Mesenchymal stem cell (in vitro differentiated cells and primary cell): ENCODE measurements around the gene PAX8.

Experiments
- DNase-seq: peaks from one replicate; pipeline ENCODE4 v3.0.0-alpha.2; 2013
- H2AFZ ChIP-seq: one replicate; pipeline ENCODE4 v1.6.1; 2013; ENCODE audit warnings: low read depth, mild to moderate bottlenecking, control low read depth, inconsistent platforms, low read length, moderate library complexity
- H2AK5ac ChIP-seq: 2 replicates; pipeline ENCODE4 v1.6.1; 2013; ENCODE audit warnings: low read length, moderate library complexity, mild to moderate bottlenecking, inconsistent platforms; ENCODE audit not compliant: severe bottlenecking
- H2BK120ac ChIP-seq: one replicate; pipeline ENCODE4 v1.6.1; 2013; ENCODE audit warnings: low read depth, mild to moderate bottlenecking, inconsistent platforms, low read length, moderate library complexity
- H2BK12ac ChIP-seq, 2 experiments: one replicate each; pipeline ENCODE4 v1.6.1; 2013; ENCODE audit warnings: inconsistent platforms in 2 of 2, low read length in 2 of 2, mild to moderate bottlenecking in 2 of 2, moderate library complexity in 2 of 2, control low read depth in 1 of 2
- H2BK15ac ChIP-seq: one replicate; pipeline ENCODE4 v1.6.1; 2013; ENCODE audit warnings: mild to moderate bottlenecking, low read depth, inconsistent platforms; ENCODE audit not compliant: poor library complexity, severe bottlenecking
- H2BK5ac ChIP-seq: 2 replicates; pipeline ENCODE4 v1.6.1; 2013; ENCODE audit warnings: low read depth, mild to moderate bottlenecking, low read length, control low read depth, inconsistent platforms; ENCODE audit not compliant: poor library complexity, severe bottlenecking
- H3K14ac ChIP-seq, 2 experiments: one replicate each; pipeline ENCODE4 v1.6.1; 2013; ENCODE audit warnings: inconsistent platforms in 2 of 2, low read length in 2 of 2, control low read depth in 1 of 2, mild to moderate bottlenecking in 1 of 2, moderate library complexity in 1 of 2
- H3K18ac ChIP-seq, 2 experiments: one replicate each; pipeline ENCODE4 v1.6.1; 2013; ENCODE audit warnings: inconsistent platforms in 2 of 2, low read length in 2 of 2, control low read depth in 1 of 2, low read depth in 1 of 2, mild to moderate bottlenecking in 1 of 2
- H3K23ac ChIP-seq, 2 experiments: one replicate each; pipeline ENCODE4 v1.6.1; 2013; ENCODE audit warnings: inconsistent platforms in 2 of 2, low read length in 2 of 2, mild to moderate bottlenecking in 2 of 2, moderate library complexity in 2 of 2, control low read depth in 1 of 2
- H3K27ac ChIP-seq: 2 replicates; pipeline ENCODE4 v1.5.1; 2013; ENCODE audit warnings: mild to moderate bottlenecking, moderate library complexity, low read length, control low read depth, inconsistent platforms; ENCODE audit not compliant: poor library complexity, severe bottlenecking
- H3K27me3 ChIP-seq, 2 experiments: 2 replicates each; pipeline versions ENCODE4 v1.6.1 to v1.7.0; 2013; ENCODE audit warnings: low read length in 2 of 2, mild to moderate bottlenecking in 2 of 2, moderate library complexity in 2 of 2, control low read depth in 1 of 2, inconsistent platforms in 1 of 2; ENCODE audit not compliant: control insufficient read depth in 1 of 2, insufficient read depth in 1 of 2
- H3K36me3 ChIP-seq, 2 experiments: 2 replicates each; pipeline versions ENCODE4 v1.6.1 to v1.7.0; 2013; ENCODE audit warnings: low read length in 2 of 2, control low read depth in 1 of 2, inconsistent platforms in 1 of 2, low read depth in 1 of 2, mild to moderate bottlenecking in 1 of 2; ENCODE audit not compliant: insufficient read depth in 2 of 2, control insufficient read depth in 1 of 2
- H3K4ac ChIP-seq, 2 experiments: one replicate each; pipeline ENCODE4 v1.6.1; 2013; ENCODE audit warnings: inconsistent platforms in 2 of 2, low read length in 2 of 2, mild to moderate bottlenecking in 2 of 2, moderate library complexity in 2 of 2, control low read depth in 1 of 2, low read depth in 1 of 2
- H3K4me1 ChIP-seq: 2 replicates; pipeline ENCODE4 v1.6.1; 2013; ENCODE audit warnings: low read depth, low read length, control low read depth; ENCODE audit not compliant: control insufficient read depth, insufficient read depth
- H3K4me2 ChIP-seq: 2 replicates; pipeline ENCODE4 v1.6.1; 2013; ENCODE audit warnings: low read length, mild to moderate bottlenecking, inconsistent platforms; ENCODE audit not compliant: poor library complexity, severe bottlenecking
- H3K4me3 ChIP-seq, 2 experiments: 2 replicates each; pipeline versions ENCODE4 v1.5.1 to v1.7.0; 2013; ENCODE audit warnings: low read length in 2 of 2, mild to moderate bottlenecking in 2 of 2, control low read depth in 1 of 2, low read depth in 1 of 2; ENCODE audit not compliant: insufficient read depth in 1 of 2
- H3K79me1 ChIP-seq: replicated peaks from 2 replicates; pipeline ENCODE4 v1.6.1; 2013; ENCODE audit warnings: mild to moderate bottlenecking, control low read depth, low read length, inconsistent platforms; ENCODE audit not compliant: poor library complexity, severe bottlenecking
- H3K9ac ChIP-seq: 2 replicates; pipeline ENCODE4 v1.7.0; 2013; ENCODE audit warnings: mild to moderate bottlenecking, low read length, moderate library complexity
- H3K9me3 ChIP-seq: 2 replicates; pipeline ENCODE4 v1.7.0; 2013; ENCODE audit warnings: mild to moderate bottlenecking, low read length; ENCODE audit not compliant: control insufficient read depth
- H4K8ac ChIP-seq: one replicate; pipeline ENCODE4 v1.6.1; 2013; ENCODE audit warnings: inconsistent platforms, mild to moderate bottlenecking, low read length, moderate library complexity
- H4K91ac ChIP-seq: one replicate; pipeline ENCODE4 v1.6.1; 2013; ENCODE audit warnings: mild to moderate bottlenecking, low read length, inconsistent platforms
- WGBS: methylation state at CpG from one replicate; pipeline ENCODE4 v1.1.7; 2013; ENCODE audit warnings: mixed read lengths; 5-methylcytosine and 5-hydroxymethylcytosine counted together

Gene PAX8

DNA sequence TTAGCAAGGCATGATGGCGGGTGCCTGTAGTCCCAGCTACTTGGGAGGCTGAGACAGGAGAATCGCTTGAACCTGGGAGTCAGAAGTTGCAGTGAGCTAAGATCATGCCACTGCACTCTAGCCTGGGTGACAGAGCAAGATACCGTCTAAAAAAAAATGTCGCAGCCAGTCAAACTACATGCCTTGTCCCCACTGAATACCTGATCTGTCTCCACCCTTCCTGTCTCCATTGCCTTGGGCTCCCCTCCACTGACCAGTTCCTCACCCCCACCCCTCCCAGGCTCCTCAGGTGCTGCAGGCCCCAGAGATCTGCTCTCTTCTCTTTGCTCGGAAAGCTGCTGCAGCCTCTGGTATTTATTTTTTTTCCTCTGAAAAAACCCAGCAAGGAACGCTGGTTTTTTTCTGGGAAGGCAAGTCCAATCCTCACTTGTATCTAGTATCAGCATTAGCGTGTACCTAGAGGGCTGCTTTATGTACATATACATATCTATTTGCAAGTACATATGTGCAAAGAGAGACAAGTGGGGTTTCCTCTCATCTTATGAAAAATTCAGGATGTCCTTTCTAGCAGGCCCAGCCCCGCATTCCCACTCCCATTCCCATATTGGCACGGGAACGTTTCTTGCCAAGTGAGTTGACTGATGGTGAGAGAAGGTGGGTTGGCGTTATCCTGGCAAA is 100.5 kb downstream of the PAX8 start:
- 87% methylated on average over 8 of the region's 11 CpGs for WGBS
- no peak overlapping the region for H3K4ac ChIP-seq
- H4K91ac ChIP-seq, result no peak overlapping the region
- no peak overlapping the region for H3K27ac ChIP-seq
- H2BK120ac ChIP-seq, result no peak overlapping the region
- H3K23ac ChIP-seq, result no peak overlapping the region
- no peak overlapping the region for H3K4me3 ChIP-seq
- no peak overlapping the region for H3K18ac ChIP-seq
- H3K4me2 ChIP-seq, result no peak overlapping the region
- no peak for DNase-seq
- no peak overlapping the region for H2BK12ac ChIP-seq
- no peaks in the 10 kb centered on the region for H3K9me3 ChIP-seq
- H3K27me3 ChIP-seq, result no peaks in the 10 kb centered on the region
- H3K79me1 ChIP-seq, result no peaks in the 10 kb centered on the region
- no peak overlapping the region for H3K14ac ChIP-seq
- no peak overlapping the region for H3K9ac ChIP-seq
- H2AK5ac ChIP-seq, result no peak overlapping the region
- H2BK5ac ChIP-seq, result no peak overlapping the region
- no peak overlapping the region for H2AFZ ChIP-seq
- no peak overlapping the region for H4K8ac ChIP-seq
- no peak overlapping the region for H2BK15ac ChIP-seq
- peaks cover 0 to 15% of the 10 kb centered on the region in 2 experiments for H3K36me3 ChIP-seq
- H3K4me1 ChIP-seq, result peaks cover 16% of the 10 kb centered on the region

DNA sequence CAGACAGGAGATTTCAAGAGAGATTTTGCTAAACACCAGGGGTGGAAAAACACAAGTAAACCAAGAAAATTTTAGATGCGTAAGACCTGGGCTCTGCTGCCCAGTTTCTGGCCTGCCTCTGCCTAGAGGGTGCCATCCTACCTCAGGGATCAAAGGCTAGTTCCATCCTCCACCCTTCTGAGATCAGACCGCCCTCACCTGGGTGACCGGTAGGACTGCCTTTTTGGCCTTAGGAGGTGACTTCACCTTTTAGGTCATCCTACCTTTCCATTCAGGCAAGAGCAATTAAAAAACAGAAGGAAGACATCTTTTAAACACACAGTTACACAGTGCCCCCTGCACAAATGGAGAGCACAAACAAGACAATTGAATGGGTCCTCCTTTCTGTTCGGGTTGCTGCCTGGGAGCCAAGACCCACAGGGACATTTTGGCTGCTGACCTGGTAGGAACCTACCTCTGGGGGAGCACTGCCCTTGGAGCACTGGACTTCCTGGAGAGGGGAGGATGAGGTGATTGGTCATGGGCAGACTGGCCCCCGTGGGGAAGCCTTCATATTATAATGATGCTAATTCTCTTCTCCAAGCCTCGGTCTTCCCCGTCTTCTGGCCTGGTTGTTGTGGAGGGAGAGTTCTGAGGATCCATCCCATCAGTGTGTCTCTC is 101.9 kb downstream of the PAX8 start:
- no peak overlapping the region for H4K8ac ChIP-seq
- H2BK12ac ChIP-seq, result no peak overlapping the region
- H3K9ac ChIP-seq, result no peak overlapping the region
- H3K79me1 ChIP-seq, result no peaks in the 10 kb centered on the region
- no peak overlapping the region for H2AFZ ChIP-seq
- no peak overlapping the region for H3K4me2 ChIP-seq
- H3K18ac ChIP-seq, result no peak overlapping the region
- H3K9me3 ChIP-seq, result no peaks in the 10 kb centered on the region
- H3K23ac ChIP-seq, result no peak overlapping the region
- peaks cover 0 to 3% of the 10 kb centered on the region in 2 experiments for H3K36me3 ChIP-seq
- H2BK5ac ChIP-seq, result no peak overlapping the region
- H3K27ac ChIP-seq, result no peak overlapping the region
- no peak overlapping the region for H3K4me3 ChIP-seq
- H4K91ac ChIP-seq, result no peak overlapping the region
- DNase-seq, result no peak
- WGBS, result 81% methylated on average over 6 of the region's 7 CpGs
- no peak overlapping the region for H2BK120ac ChIP-seq
- H3K27me3 ChIP-seq, result no peaks in the 10 kb centered on the region
- no peak overlapping the region for H3K4ac ChIP-seq
- H2AK5ac ChIP-seq, result no peak overlapping the region
- no peak overlapping the region for H2BK15ac ChIP-seq
- no peak overlapping the region for H3K14ac ChIP-seq
- peaks cover 16% of the 10 kb centered on the region for H3K4me1 ChIP-seq

DNA sequence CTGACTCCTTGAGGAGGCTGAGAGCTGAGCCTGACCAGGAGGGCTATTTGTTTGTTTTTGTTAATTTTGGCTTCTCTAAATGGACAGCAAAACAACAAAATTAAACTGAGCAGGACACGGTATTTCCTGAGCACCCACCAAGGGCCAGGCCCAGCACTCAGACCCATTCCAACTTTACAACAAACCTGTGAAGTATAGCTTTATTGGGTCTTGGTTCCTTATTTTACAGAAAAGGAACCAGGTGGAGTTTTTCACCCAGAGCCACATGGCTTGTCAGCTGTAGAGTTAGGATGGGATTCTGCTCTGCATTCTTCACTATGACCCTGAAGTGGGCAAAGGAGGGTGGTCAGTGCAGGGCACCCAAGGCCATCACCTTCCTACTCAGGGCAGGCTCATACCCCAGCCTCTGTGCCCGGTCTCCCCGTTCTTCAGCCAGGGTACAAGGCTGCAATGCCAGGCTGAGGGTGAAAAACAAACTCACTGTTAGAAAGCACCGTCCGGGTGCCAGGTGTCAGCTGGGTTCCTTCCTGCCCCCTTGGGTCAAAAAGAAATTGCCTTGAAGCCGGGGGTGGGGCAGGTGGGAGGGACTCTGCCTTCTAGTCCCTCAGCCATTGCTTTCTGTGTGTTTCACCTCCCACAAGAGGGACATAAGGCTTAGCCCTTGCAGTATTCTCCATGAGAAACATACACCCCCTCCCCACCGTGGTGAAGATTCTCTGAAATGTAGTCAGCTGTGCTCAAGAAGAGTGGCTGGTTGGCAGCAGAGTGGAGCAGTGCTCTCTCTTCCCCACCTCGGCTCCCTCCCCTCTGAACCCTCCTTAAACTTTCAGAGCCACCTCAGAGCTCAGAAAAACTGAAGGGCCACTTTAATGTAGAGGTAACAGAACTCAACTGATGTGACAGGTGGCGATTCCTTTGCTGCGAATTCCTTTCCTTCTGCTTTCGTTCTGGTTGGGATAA is 102.7 kb downstream of the PAX8 start:
- 85% methylated on average over 10 of the region's 11 CpGs for WGBS
- Histone ChIP-seq H3K14ac (no peak overlapping the region), H2BK15ac (no peak overlapping the region), H3K4me2 (no peak overlapping the region), H4K8ac (no peak overlapping the region), H3K79me1 (no peaks in the 10 kb centered on the region), H2BK120ac (no peak overlapping the region), H3K4ac (no peak overlapping the region), H3K4me3 (no peak overlapping the region), H4K91ac (no peak overlapping the region), H3K4me1 (peaks cover 14% of the 10 kb centered on the region), H3K23ac (no peak overlapping the region), H3K27ac (no peak overlapping the region), H2AFZ (no peak overlapping the region), H3K9ac (no peak overlapping the region), H2BK12ac (no peak overlapping the region), H2BK5ac (no peak overlapping the region), H3K18ac (no peak overlapping the region), H3K9me3 (no peaks in the 10 kb centered on the region), H3K27me3 (no peaks in the 10 kb centered on the region), H3K36me3 (peaks cover 0 to 3% of the 10 kb centered on the region in 2 experiments), H2AK5ac (no peak overlapping the region)
- no peak for DNase-seq
